A549 (cell line): ENCODE results near the gene CD207. TPM values are rescaled to one million over a fixed set of nuclear protein-coding genes. Genes with fewer than 3 reads are reported as not detected.

ENCODE experiments used
- ATAC-seq, 2 experiments: fragments of 200-7000 bp in 1 of 2; fragments of >200 bp in 1 of 2; cut with Nextera tagmentation in 1 of 2; cut with Tn5 transposase in 1 of 2; 3 replicates each; pipeline versions ENCODE4 v1.8.0 to v1.9.1; 2018 to 2020; ENCODE audit warnings: mild to moderate bottlenecking in 1 of 2, moderate library complexity in 1 of 2
- CTCF ChIA-PET: fragments of 300-600 bp; sonication (Branson Sonifier 250); formaldehyde crosslinking; extraction: SDS; loops from one replicate; lab custom pipeline; 2021; ENCODE audit warnings: antibody characterized with exemption, inconsistent platforms; lab: Yijun Ruan, JAX
- POLR2A ChIA-PET: fragments of 350-600 bp; formaldehyde crosslinking; extraction: SDS; loops from one replicate; lab custom pipeline; 2021; ENCODE audit warnings: antibody characterized with exemption, inconsistent platforms; lab: Yijun Ruan, JAX
- DNase-seq, 2 experiments: peaks; one replicate each; pipeline versions ENCODE4 v3.0.0 to v3.0.0-alpha.2; 2011 to 2016; ENCODE audit warnings: low read depth in 1 of 2, low spot score in 1 of 2
- FAIRE-seq: peaks from 2 replicates; lab custom pipeline; 2011; peaks lifted over from hg19 to GRCh38; lab: Jason Lieb, UNC
- H3K27ac ChIP-seq, 2 experiments: fragments of >200 bp; sonication (Bioruptor Twin); formaldehyde crosslinking; 3 replicates each; pipeline ENCODE4 v1.5.1; 2016 to 2017
- H3K4me1 ChIP-seq: fragments of >200 bp; sonication (Bioruptor Twin); formaldehyde crosslinking; 3 replicates; pipeline ENCODE4 v1.6.1; 2016
- H3K4me2 ChIP-seq: fragments of >200 bp; sonication (Bioruptor Twin); formaldehyde crosslinking; 3 replicates; pipeline ENCODE4 v1.6.1; 2016
- H3K4me3 ChIP-seq: fragments of >200 bp; sonication (Bioruptor Twin); formaldehyde crosslinking; 3 replicates; pipeline ENCODE4 v1.5.1; 2016
- H3K9me3 ChIP-seq: fragments of >200 bp; sonication (Bioruptor Twin); formaldehyde crosslinking; 3 replicates; pipeline ENCODE4 v1.6.1; 2016
- CBX2 ChIP-seq: fragments of 200-600 bp; sonication (generic); IDR thresholded peaks from 2 replicates; pipeline ENCODE4 v1.6.1; 2016; ENCODE audit warnings: low read depth, mild to moderate bottlenecking, borderline replicate concordance
- CBX8 ChIP-seq: fragments of 200-600 bp; sonication (generic); IDR thresholded peaks from 2 replicates; pipeline ENCODE4 v1.6.1; 2016
- CEBPB ChIP-seq, 2 experiments: fragments of >200 bp in 1 of 2; sonication (Bioruptor Twin) in 1 of 2; formaldehyde crosslinking in 1 of 2; IDR thresholded peaks; 2 replicates each; pipeline ENCODE4 v1.6.1; 2012 to 2016
- EHMT2 ChIP-seq: fragments of 200-600 bp; sonication (generic); IDR thresholded peaks from 2 replicates; pipeline ENCODE4 v1.6.1; 2016; ENCODE audit warnings: antibody characterized with exemption, low read depth, mild to moderate bottlenecking, moderate library complexity
- ESRRA ChIP-seq: fragments of 150-350 bp; IDR thresholded peaks from 2 replicates; pipeline ENCODE4 v1.6.1; 2014; ENCODE audit warnings: mild to moderate bottlenecking, low read length, borderline replicate concordance
- GATA3 ChIP-seq: IDR thresholded peaks from 2 replicates; pipeline ENCODE4 v1.6.1; 2012; ENCODE audit warnings: borderline replicate concordance
- HDAC2 ChIP-seq: fragments of 200-600 bp; sonication (generic); IDR thresholded peaks from 2 replicates; pipeline ENCODE4 v1.6.1; 2016
- HOXA7 ChIP-seq: fragments of 250-450 bp; sonication (Bioruptor Pico); IDR thresholded peaks from 2 replicates; pipeline ENCODE4 v1.5.0; 2020; ENCODE audit warnings: mild to moderate bottlenecking, moderate library complexity
- RNF2 ChIP-seq: fragments of 200-600 bp; sonication (generic); IDR thresholded peaks from 2 replicates; pipeline ENCODE4 v1.6.1; 2016; ENCODE audit warnings: low read depth, mild to moderate bottlenecking, antibody characterized with exemption, moderate library complexity, borderline replicate concordance
- SMC3 ChIP-seq: fragments of >200 bp; sonication (Bioruptor Twin); formaldehyde crosslinking; IDR thresholded peaks from 3 replicates; pipeline ENCODE4 v1.6.1; 2018; ENCODE audit warnings: inconsistent platforms
- SREBF2 ChIP-seq: fragments of 450-650 bp; IDR thresholded peaks from 2 replicates; pipeline ENCODE4 v1.6.1; 2014; ENCODE audit warnings: mild to moderate bottlenecking, moderate library complexity
- ZC3H11A ChIP-seq: fragments of 450-650 bp; IDR thresholded peaks from 2 replicates; pipeline ENCODE4 v1.6.1; 2014; ENCODE audit warnings: antibody characterized with exemption, mild to moderate bottlenecking
- ZFP36 ChIP-seq: fragments of 450-650 bp; IDR thresholded peaks from 2 replicates; pipeline ENCODE4 v1.6.1; 2014; ENCODE audit warnings: borderline replicate concordance; ENCODE audit not compliant: partially characterized antibody
- WGBS: methylation state at CpG from one replicate; pipeline ENCODE4 v1.1.6; 2017; ENCODE audit errors: missing lambda C conversion rate; 5-methylcytosine and 5-hydroxymethylcytosine counted together
- polyA plus RNA-seq, 4 experiments: library from polyadenylated mRNA; depleted of rRNA in 3 of 4; stranded (reverse); fragments of >200 nt; fragmentation: RNase III in 1 of 4; extraction: RNeasy Plus Mini Kit Qiagen cat#74134 plus additional on column Dnase treatment in 1 of 4; gene quantifications; 2 replicates in 3 of 4; 3 replicates in 1 of 4; pipeline ENCODE4 v1.2.3, GENCODE V29; 2011 to 2017
- TF ChIP-seq, protein P1 (sequence below): fragments of 250-450 bp; sonication (Bioruptor Pico); IDR thresholded peaks from 2 replicates; pipeline ENCODE4 v1.5.0; 2021; ENCODE audit warnings: mild to moderate bottlenecking, moderate library complexity, borderline replicate concordance
- TF ChIP-seq, protein P2 (sequence below): fragments of 450-650 bp; IDR thresholded peaks from 2 replicates; pipeline ENCODE4 v1.6.1; 2014; ENCODE audit warnings: antibody characterized with exemption
- TF ChIP-seq, protein P3 (sequence below): IDR thresholded peaks from 2 replicates; pipeline ENCODE4 v1.6.1; 2012
- TF ChIP-seq, protein P4 (sequence below): fragments of >200 bp; sonication (Bioruptor Twin); formaldehyde crosslinking; IDR thresholded peaks from 3 replicates; pipeline ENCODE4 v1.5.1; 2016
- TF ChIP-seq, protein P5 (sequence below): fragments of 200-600 bp; sonication (generic); IDR thresholded peaks from 2 replicates; pipeline ENCODE4 v1.6.1; 2016; ENCODE audit warnings: antibody characterized with exemption, mild to moderate bottlenecking, moderate library complexity

Gene CD207
- polyA plus RNA-seq, 2 of the 4 experiments (the other 2 are of a cell fraction) = 0.05 TPM; not detected in 1

DNA sequence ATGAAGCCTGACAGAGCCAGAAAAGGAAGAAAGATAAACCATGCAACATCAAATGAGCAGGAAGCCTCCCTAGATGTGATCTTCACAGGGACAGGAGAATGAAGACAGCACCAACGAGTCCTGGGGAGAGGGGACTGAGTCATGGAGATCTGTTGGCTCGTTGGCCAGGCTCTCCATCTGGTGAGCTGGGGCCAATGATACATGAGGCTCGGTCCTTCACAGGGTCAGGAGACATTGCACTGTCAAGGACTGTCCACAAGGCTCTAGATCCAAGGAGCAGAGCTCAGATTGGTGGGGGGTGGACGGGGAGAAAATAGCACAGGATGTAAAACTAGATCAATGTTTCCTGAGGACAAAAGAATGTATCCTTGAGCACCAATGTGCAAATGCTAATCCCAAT lies 735 bp downstream of the CD207 start (continued):
- TF ChIP-seq, protein P1, sequence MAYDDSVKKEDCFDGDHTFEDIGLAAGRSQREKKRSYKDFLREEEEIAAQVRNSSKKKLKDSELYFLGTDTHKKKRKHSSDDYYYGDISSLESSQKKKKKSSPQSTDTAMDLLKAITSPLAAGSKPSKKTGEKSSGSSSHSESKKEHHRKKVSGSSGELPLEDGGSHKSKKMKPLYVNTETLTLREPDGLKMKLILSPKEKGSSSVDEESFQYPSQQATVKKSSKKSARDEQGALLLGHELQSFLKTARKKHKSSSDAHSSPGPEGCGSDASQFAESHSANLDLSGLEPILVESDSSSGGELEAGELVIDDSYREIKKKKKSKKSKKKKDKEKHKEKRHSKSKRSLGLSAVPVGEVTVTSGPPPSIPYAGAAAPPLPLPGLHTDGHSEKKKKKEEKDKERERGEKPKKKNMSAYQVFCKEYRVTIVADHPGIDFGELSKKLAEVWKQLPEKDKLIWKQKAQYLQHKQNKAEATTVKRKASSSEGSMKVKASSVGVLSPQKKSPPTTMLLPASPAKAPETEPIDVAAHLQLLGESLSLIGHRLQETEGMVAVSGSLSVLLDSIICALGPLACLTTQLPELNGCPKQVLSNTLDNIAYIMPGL (CRISPR knock-in tag) = no peak
- TF ChIP-seq, protein P2, sequence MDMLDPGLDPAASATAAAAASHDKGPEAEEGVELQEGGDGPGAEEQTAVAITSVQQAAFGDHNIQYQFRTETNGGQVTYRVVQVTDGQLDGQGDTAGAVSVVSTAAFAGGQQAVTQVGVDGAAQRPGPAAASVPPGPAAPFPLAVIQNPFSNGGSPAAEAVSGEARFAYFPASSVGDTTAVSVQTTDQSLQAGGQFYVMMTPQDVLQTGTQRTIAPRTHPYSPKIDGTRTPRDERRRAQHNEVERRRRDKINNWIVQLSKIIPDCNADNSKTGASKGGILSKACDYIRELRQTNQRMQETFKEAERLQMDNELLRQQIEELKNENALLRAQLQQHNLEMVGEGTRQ = no peak

DNA sequence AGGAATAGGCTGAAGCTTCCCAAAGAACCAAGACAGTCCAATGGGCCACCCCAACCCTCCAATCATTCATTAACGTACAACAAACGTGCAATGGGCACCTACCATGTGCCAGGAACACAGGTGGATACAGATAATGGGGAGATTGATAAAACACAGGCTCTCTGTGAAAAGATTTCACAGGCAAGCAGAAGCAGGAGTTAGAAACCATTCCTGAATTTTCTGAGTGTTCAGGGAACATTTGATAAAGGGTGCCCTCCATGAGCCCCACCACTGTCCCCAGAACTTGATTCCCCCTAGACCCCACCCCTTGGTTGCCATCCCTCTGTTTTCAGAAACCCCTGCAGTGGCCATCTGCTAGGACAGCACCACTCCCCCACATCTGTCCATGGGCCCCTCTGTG lies 1.5 kb downstream of the CD207 start:
- no peak for ATAC-seq
- 5% methylated on average over 2 of the region's 2 CpGs for WGBS
- CTCF ChIA-PET = interaction anchor here (1.3 to 5.7 kb wide), 2 partner anchors 29 to 45 kb away, joined by 3 to 33 read pairs; no protein-coding TSS in a partner anchor
- Histone ChIP-seq H3K4me1 (no peaks in the 10 kb centered on the region), H3K4me2 (no peak overlapping the region)
- TF ChIP-seq SREBF2 (no peak), CEBPB (IDR thresholded peaks at IDR 0.05) (no peak), EHMT2 (no peak), HOXA7 (CRISPR knock-in tag) (no peak), CBX8 (no peak), RNF2 (no peak), ESRRA (no peak), ZFP36 (no peak), CBX2 (no peak)
- TF ChIP-seq, protein P3, sequence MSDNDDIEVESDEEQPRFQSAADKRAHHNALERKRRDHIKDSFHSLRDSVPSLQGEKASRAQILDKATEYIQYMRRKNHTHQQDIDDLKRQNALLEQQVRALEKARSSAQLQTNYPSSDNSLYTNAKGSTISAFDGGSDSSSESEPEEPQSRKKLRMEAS = no peak
- TF ChIP-seq, protein P1 (CRISPR knock-in tag) = no peak
- TF ChIP-seq, protein P4, sequence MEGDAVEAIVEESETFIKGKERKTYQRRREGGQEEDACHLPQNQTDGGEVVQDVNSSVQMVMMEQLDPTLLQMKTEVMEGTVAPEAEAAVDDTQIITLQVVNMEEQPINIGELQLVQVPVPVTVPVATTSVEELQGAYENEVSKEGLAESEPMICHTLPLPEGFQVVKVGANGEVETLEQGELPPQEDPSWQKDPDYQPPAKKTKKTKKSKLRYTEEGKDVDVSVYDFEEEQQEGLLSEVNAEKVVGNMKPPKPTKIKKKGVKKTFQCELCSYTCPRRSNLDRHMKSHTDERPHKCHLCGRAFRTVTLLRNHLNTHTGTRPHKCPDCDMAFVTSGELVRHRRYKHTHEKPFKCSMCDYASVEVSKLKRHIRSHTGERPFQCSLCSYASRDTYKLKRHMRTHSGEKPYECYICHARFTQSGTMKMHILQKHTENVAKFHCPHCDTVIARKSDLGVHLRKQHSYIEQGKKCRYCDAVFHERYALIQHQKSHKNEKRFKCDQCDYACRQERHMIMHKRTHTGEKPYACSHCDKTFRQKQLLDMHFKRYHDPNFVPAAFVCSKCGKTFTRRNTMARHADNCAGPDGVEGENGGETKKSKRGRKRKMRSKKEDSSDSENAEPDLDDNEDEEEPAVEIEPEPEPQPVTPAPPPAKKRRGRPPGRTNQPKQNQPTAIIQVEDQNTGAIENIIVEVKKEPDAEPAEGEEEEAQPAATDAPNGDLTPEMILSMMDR = no peak
- TF ChIP-seq, all 56 proteins: peak for 0
- H3K4me3 ChIP-seq = no peak overlapping the region
- DNase-seq (no peak), FAIRE-seq (no peak)
- no peak overlapping the region for H3K27ac ChIP-seq
- POLR2A ChIA-PET = no interaction called here
- H3K9me3 ChIP-seq = peaks cover 8% of the 10 kb centered on the region; the same call in 2 of the 3 replicates

DNA sequence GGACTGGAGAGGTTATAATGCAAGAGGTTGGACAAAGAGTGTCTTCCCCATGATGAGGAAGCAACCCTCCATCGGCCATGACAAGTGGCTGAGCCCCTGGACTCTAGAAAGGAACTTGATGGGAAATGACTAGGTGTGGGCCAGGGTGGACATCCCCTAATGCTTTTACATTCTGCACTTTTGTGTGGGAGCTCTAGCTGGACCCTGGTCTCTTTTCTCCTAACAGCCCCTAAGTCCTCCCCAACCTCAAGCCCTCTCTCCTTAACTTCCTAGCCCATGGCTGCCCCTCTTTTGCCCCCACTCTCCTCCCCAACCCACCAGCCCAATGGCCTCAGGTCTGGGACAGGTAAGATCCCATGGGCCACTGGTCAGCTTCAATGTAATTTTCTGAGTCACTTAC lies 2.4 kb downstream of the CD207 start:
- no peak for FAIRE-seq
- TF ChIP-seq, protein P4 = no peak
- TF ChIP-seq ZC3H11A = no peak
- TF ChIP-seq ESRRA = no peak
- no peak for TF ChIP-seq HDAC2
- no peak for TF ChIP-seq SMC3
- TF ChIP-seq, protein P5, sequence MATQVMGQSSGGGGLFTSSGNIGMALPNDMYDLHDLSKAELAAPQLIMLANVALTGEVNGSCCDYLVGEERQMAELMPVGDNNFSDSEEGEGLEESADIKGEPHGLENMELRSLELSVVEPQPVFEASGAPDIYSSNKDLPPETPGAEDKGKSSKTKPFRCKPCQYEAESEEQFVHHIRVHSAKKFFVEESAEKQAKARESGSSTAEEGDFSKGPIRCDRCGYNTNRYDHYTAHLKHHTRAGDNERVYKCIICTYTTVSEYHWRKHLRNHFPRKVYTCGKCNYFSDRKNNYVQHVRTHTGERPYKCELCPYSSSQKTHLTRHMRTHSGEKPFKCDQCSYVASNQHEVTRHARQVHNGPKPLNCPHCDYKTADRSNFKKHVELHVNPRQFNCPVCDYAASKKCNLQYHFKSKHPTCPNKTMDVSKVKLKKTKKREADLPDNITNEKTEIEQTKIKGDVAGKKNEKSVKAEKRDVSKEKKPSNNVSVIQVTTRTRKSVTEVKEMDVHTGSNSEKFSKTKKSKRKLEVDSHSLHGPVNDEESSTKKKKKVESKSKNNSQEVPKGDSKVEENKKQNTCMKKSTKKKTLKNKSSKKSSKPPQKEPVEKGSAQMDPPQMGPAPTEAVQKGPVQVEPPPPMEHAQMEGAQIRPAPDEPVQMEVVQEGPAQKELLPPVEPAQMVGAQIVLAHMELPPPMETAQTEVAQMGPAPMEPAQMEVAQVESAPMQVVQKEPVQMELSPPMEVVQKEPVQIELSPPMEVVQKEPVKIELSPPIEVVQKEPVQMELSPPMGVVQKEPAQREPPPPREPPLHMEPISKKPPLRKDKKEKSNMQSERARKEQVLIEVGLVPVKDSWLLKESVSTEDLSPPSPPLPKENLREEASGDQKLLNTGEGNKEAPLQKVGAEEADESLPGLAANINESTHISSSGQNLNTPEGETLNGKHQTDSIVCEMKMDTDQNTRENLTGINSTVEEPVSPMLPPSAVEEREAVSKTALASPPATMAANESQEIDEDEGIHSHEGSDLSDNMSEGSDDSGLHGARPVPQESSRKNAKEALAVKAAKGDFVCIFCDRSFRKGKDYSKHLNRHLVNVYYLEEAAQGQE = no peak
- no peak for TF ChIP-seq HOXA7 (CRISPR knock-in tag)
- TF ChIP-seq RNF2 = no peak
- no peak for TF ChIP-seq GATA3
- ATAC-seq = no peak
- Histone ChIP-seq H3K27ac (no peak overlapping the region), H3K4me1 (no peaks in the 10 kb centered on the region), H3K4me3 (no peak overlapping the region), H3K9me3 (peaks cover 8% of the 10 kb centered on the region; the same call in 2 of the 3 replicates), H3K4me2 (no peak overlapping the region)
- WGBS = 0% methylated on average over 1 of the region's 1 CpG
- ChIA-PET POLR2A (no interaction called here), CTCF (interaction anchor here (0.8 to 5.7 kb wide), 4 partner anchors 30 to 87 kb away, joined by 3 to 33 read pairs (median 4); partner anchors contain the start of gene FIGLA)
- DNase-seq = no peak
